GM12878 (cell line): ENCODE measurements around the gene TOGARAM1. TPM values are rescaled to one million over a fixed set of nuclear protein-coding genes. Genes with fewer than 3 reads are reported as not detected.

Source experiments
- ATAC-seq: fragments of 200-7000 bp; cut with Tn5 transposase; 3 replicates; pipeline ENCODE4 v1.9.1; 2020; ENCODE audit warnings: mild to moderate bottlenecking, moderate library complexity
- BruUV-seq: library from RNA; stranded (reverse); fragments of 400-500 nt; replicated peaks from 2 replicates; lab custom pipeline; 2021; lab: Mats Ljungman, UMichigan
- CTCF ChIA-PET: fragments of 300-600 bp; sonication (Branson Sonifier 250); formaldehyde crosslinking; extraction: SDS; loops from one replicate; lab custom pipeline; 2021; ENCODE audit warnings: inconsistent platforms; lab: Yijun Ruan, JAX
- POLR2A ChIA-PET: fragments of 350-600 bp; formaldehyde crosslinking; extraction: SDS; loops from one replicate; lab custom pipeline; 2021; ENCODE audit warnings: inconsistent platforms; lab: Charles Lee
- RAD21 ChIA-PET: fragments of 300-600 bp; sonication (Branson Sonifier 250); formaldehyde crosslinking; loops from one replicate; lab custom pipeline; 2023; ENCODE audit warnings: antibody characterized with exemption; ENCODE audit not compliant: unreplicated experiment; lab: Charles Lee
- SMC1A ChIA-PET: fragments of 300-600 bp; sonication (Branson Sonifier 250); formaldehyde crosslinking; loops from one replicate; lab custom pipeline; 2023; ENCODE audit not compliant: unreplicated experiment, uncharacterized antibody; lab: Charles Lee
- DNase-seq: peaks from one replicate; pipeline ENCODE4 v3.0.0-alpha.2; 2011; ENCODE audit warnings: low read depth, low spot score
- FAIRE-seq: peaks from 3 replicates; lab custom pipeline; 2011; peaks lifted over from hg19 to GRCh38; lab: Jason Lieb, UNC
- H2AFZ ChIP-seq: 2 replicates; pipeline ENCODE4 v1.6.0; 2011; ENCODE audit warnings: low read depth, low read length, control low read depth; ENCODE audit not compliant: control insufficient read depth
- H3K27ac ChIP-seq: 2 replicates; pipeline ENCODE4 v1.5.1; 2011; ENCODE audit warnings: control low read depth; ENCODE audit not compliant: control insufficient read depth, insufficient read depth
- H3K27me3 ChIP-seq, 2 experiments: replicated peaks in 1 of 2; 2 replicates each; pipeline versions ENCODE4 v1.6.0 to v1.6.1; 2011; ENCODE audit warnings: low read length in 1 of 2; ENCODE audit not compliant: control insufficient read depth in 2 of 2, insufficient read depth in 2 of 2
- H3K36me3 ChIP-seq, 2 experiments: 2 replicates each; pipeline ENCODE4 v1.5.1; 2011; ENCODE audit warnings: low read length in 1 of 2; ENCODE audit not compliant: control insufficient read depth in 2 of 2, insufficient read depth in 2 of 2
- H3K4me1 ChIP-seq: 2 replicates; pipeline ENCODE4 v1.6.1; 2011; ENCODE audit warnings: mild to moderate bottlenecking, low read length, moderate library complexity, mixed read lengths; ENCODE audit not compliant: control insufficient read depth, insufficient read depth
- H3K4me2 ChIP-seq: 2 replicates; pipeline ENCODE4 v1.6.0; 2011; ENCODE audit warnings: control low read depth; ENCODE audit not compliant: control insufficient read depth, insufficient read depth
- H3K4me3 ChIP-seq: fragments of 200-600 bp; sonication (generic); 2 replicates; pipeline ENCODE4 v1.5.1; 2016
- H3K79me2 ChIP-seq: 2 replicates; pipeline ENCODE4 v1.6.0; 2011; ENCODE audit warnings: low read length; ENCODE audit not compliant: control insufficient read depth, insufficient read depth
- H3K9ac ChIP-seq: 2 replicates; pipeline ENCODE4 v1.8.0; 2011; ENCODE audit warnings: low read length, control low read depth, mixed read lengths; ENCODE audit not compliant: control insufficient read depth, insufficient read depth
- H3K9me3 ChIP-seq: replicated peaks from 3 replicates; pipeline ENCODE4 v1.5.1; 2011; ENCODE audit warnings: mild to moderate bottlenecking, low read length; ENCODE audit not compliant: control insufficient read depth, insufficient read depth
- H4K20me1 ChIP-seq: 2 replicates; pipeline ENCODE4 v1.6.0; 2011; ENCODE audit not compliant: control insufficient read depth, insufficient read depth
- ATF3 ChIP-seq: IDR thresholded peaks from 2 replicates; pipeline ENCODE4 v1.6.1; 2011; ENCODE audit warnings: low read depth, mild to moderate bottlenecking, low read length, moderate library complexity, borderline replicate concordance; ENCODE audit errors: extremely low read depth
- DPF2 ChIP-seq: fragments of 450-650 bp; IDR thresholded peaks from 2 replicates; pipeline ENCODE4 v1.6.1; 2017; ENCODE audit warnings: mild to moderate bottlenecking
- ETV6 ChIP-seq, 2 experiments: fragments of 450-650 bp in 1 of 2; IDR thresholded peaks in 1 of 2; conservative IDR thresholded peaks in 1 of 2; 2 replicates each; pipeline ENCODE4 v1.6.1; 2014; ENCODE audit warnings: antibody characterized with exemption in 1 of 2, borderline replicate concordance in 1 of 2, low read depth in 1 of 2, mild to moderate bottlenecking in 1 of 2, moderate library complexity in 1 of 2
- IKZF1 ChIP-seq: fragments of 450-650 bp; conservative IDR thresholded peaks from 2 replicates; pipeline ENCODE4 v1.6.1; 2017; ENCODE audit warnings: antibody characterized with exemption, mild to moderate bottlenecking
- KAT2A ChIP-seq: conservative IDR thresholded peaks from 2 replicates; pipeline ENCODE4 v1.6.1; 2011; ENCODE audit warnings: low read depth, low read length; ENCODE audit not compliant: control insufficient read depth
- KLF5 ChIP-seq: fragments of 450-650 bp; IDR thresholded peaks from 2 replicates; pipeline ENCODE4 v1.6.1; 2014; ENCODE audit warnings: mild to moderate bottlenecking; ENCODE audit not compliant: partially characterized antibody
- MYB ChIP-seq: fragments of 150-350 bp; IDR thresholded peaks from 2 replicates; pipeline ENCODE4 v1.6.1; 2014; ENCODE audit warnings: mild to moderate bottlenecking, low read depth, low read length, borderline replicate concordance
- NFIC ChIP-seq: IDR thresholded peaks from 2 replicates; pipeline ENCODE4 v1.6.1; 2012; ENCODE audit warnings: low read depth, mild to moderate bottlenecking, inconsistent platforms, low read length, moderate library complexity
- NFYA ChIP-seq: IDR thresholded peaks from 2 replicates; pipeline ENCODE4 v1.6.1; 2011; ENCODE audit warnings: low read depth, mild to moderate bottlenecking, low read length, improper control_type of control experiment, borderline replicate concordance
- PRDM15 ChIP-seq: fragments of 450-650 bp; formaldehyde crosslinking; IDR thresholded peaks from 2 replicates; pipeline ENCODE4 v1.4.0; 2020; ENCODE audit warnings: mild to moderate bottlenecking, moderate library complexity
- SPI1 ChIP-seq: IDR thresholded peaks from 2 replicates; pipeline ENCODE4 v1.6.1; 2011; ENCODE audit warnings: low read depth, mild to moderate bottlenecking, low read length, moderate library complexity, borderline replicate concordance; ENCODE audit not compliant: insufficient read depth
- TARDBP ChIP-seq: IDR thresholded peaks from 2 replicates; pipeline ENCODE4 v1.6.1; 2016; ENCODE audit warnings: borderline replicate concordance
- TCF3 ChIP-seq: IDR thresholded peaks from 2 replicates; pipeline ENCODE4 v1.6.1; 2012; ENCODE audit warnings: low read depth, mild to moderate bottlenecking, low read length, borderline replicate concordance; ENCODE audit not compliant: insufficient read depth
- YBX1 ChIP-seq: fragments of 450-650 bp; IDR thresholded peaks from 2 replicates; pipeline ENCODE4 v1.6.1; 2016; ENCODE audit warnings: antibody characterized with exemption
- WGBS: methylation state at CpG from one replicate; pipeline ENCODE4 v1.1.6; 2016; ENCODE audit warnings: low lambda C conversion rate; ENCODE audit not compliant: insufficient replicate concordance, insufficient coverage; ENCODE audit errors: missing lambda C conversion rate; 5-methylcytosine and 5-hydroxymethylcytosine counted together
- in situ Hi-C: fragments of 300-500 bp; cut with MboI; formaldehyde crosslinking; loops from 9 replicates; pipeline ENCODE4 v1.14.3; 2018; ENCODE audit warnings: mixed read lengths
- intact Hi-C: fragments of 100-400 bp; cut with micrococcal nuclease; formaldehyde crosslinking; loops from one replicate; pipeline ENCODE4 v1.14.2; 2022; ENCODE audit not compliant: unreplicated experiment
- polyA plus RNA-seq, 11 experiments: library from polyadenylated mRNA; depleted of rRNA in 4 of 11; unstranded in 6 of 11; stranded (reverse) in 5 of 11; fragments of >200 nt; fragmentation: Nextera tagmentation in 4 of 11; fragmentation: Illumina TruSeq in 1 of 11; extraction: Ambion mirVana in 4 of 11; extraction: Trizol in 1 of 11; gene quantifications; 1 replicate in 1 of 11; 2 replicates in 10 of 11; pipeline versions ENCODE4 v1.2.1 to v1.2.3, GENCODE V29; 2011 to 2016; ENCODE audit warnings: inconsistent platforms in 2 of 11, missing spikeins in 2 of 11, low read depth in 1 of 11
- total RNA-seq, 4 experiments: library from RNA; depleted of rRNA in 3 of 4; stranded (reverse); fragments of >200 nt in 3 of 4; fragmentation: Illumina TruSeq in 1 of 4; extraction: Trizol in 1 of 4; gene quantifications; 2 replicates each; pipeline versions ENCODE4 v1.2.1 to v1.2.3, GENCODE V29; 2013 to 2021

Gene TOGARAM1
- total and polyA plus RNA-seq, 10 of the 15 experiments (the other 5 are each of a cell fraction or from before 2014, with no cell fraction given): 2.1 to 14.4 (median 7.2) TPM

GRCh38 chr14:44959538-44959937 is 2.5 kb upstream of the TOGARAM1 start (continued):
- TF ChIP-seq PRDM15 (CRISPR knock-in tag) (no peak), TCF3 (no peak), NFYA (no peak), KLF5 (no peak)

GRCh38 chr14:44960146-44960545 is 1.8 kb upstream of the TOGARAM1 start:
- H3K9me3 ChIP-seq: no peaks in the 10 kb centered on the region
- ChIA-PET POLR2A (interaction anchor here (0.5 to 4.0 kb wide), 5 partner anchors 111 to 292 kb away, joined by 3 to 44 read pairs (median 13); partner anchors contain the start of genes FKBP3, MIS18BP1 and PRPF39), RAD21 (interaction anchor here (1.2 to 1.3 kb wide), 2 partner anchors 124 to 129 kb away, joined by 4 read pairs; partner anchors contain the start of gene PRPF39), CTCF (interaction anchor here (0.7 to 2.5 kb wide), 3 partner anchors 47 to 293 kb away, joined by 3 to 6 read pairs (median 5); partner anchors contain the start of gene MIS18BP1), SMC1A (interaction anchor here (0.8 to 2.5 kb wide), 7 partner anchors 10 to 177 kb away, joined by 3 to 7 read pairs (median 3); no protein-coding TSS in a partner anchor)
- peak overlapping the region; percentile 78 for H3K27ac ChIP-seq
- BruUV-seq: no TSS peak
- H3K79me2 ChIP-seq: peaks cover 96% of the 10 kb centered on the region
- peak overlapping the region; percentile 59; the same call in 1 of the 2 replicates for H3K9ac ChIP-seq
- peak overlapping the region; percentile 92 for H3K4me2 ChIP-seq
- H2AFZ ChIP-seq: no peak overlapping the region
- H4K20me1 ChIP-seq: no peaks in the 10 kb centered on the region
- H3K4me1 ChIP-seq: no peaks in the 10 kb centered on the region
- no peaks in the 10 kb centered on the region for H3K27me3 ChIP-seq
- in situ Hi-C loops (loop anchor here (5.0 kb wide), 2 partner anchors 177 to 287 kb away; partner anchors contain the start of gene FANCM), intact Hi-C loops (loop anchor here (2.0 kb wide), 2 partner anchors 125 to 293 kb away; partner anchors contain the start of genes MIS18BP1 and PRPF39)
- peak overlapping the region; percentile 79 for H3K4me3 ChIP-seq
- 86% methylated on average over 2 of the region's 2 CpGs for WGBS
- DNase-seq (no peak), FAIRE-seq (no peak), ATAC-seq (no peak)
- H3K36me3 ChIP-seq: no peaks in the 10 kb centered on the region
- TF ChIP-seq IKZF1 (no peak), NFIC (no peak), DPF2 (no peak), YBX1 (no peak), TARDBP (no peak), ETV6 (conservative IDR thresholded peaks at IDR 0.05 in 1 of 2, IDR thresholded peaks at IDR 0.05 in 1 of 2; ENCODE audit: borderline replicate concordance in 1 of 2, low read depth in 1 of 2) (no peak), MYB (no peak), SPI1 (no peak), KLF5 (no peak), ATF3 (no peak), KAT2A (no peak)
